ENCODE results near the gene BSN.
A peak's percentile ranks its signal among the peaks of the same experiment; 100 is the strongest.

Gene BSN

GRCh38 chr3:49700014-49700413 is 145.7 kb downstream of the BSN start:
- DNase-seq: no peak

GRCh38 chr3:49700453-49701128 is 146.3 kb downstream of the BSN start:
- DNase-seq: no peak

- DNase-seq: no peak
Measured at GRCh38 chr3:49701388-49702077, 147.3 kb downstream of the BSN start.

GRCh38 chr3:49702672-49703071 is 148.4 kb downstream of the BSN start:
- DNase-seq: no peak

GRCh38 chr3:49703443-49703927 is 149.2 kb downstream of the BSN start:
- DNase-seq: peak; percentile 53

- no peak for DNase-seq
Measured at GRCh38 chr3:49703956-49704355, 149.7 kb downstream of the BSN start.

GRCh38 chr3:49704629-49705028 is 150.4 kb downstream of the BSN start:
- DNase-seq: no peak

GRCh38 chr3:49705390-49705960 is 151.2 kb downstream of the BSN start:
- no peak for DNase-seq

GRCh38 chr3:49706456-49707112 is 152.3 kb downstream of the BSN start:
- DNase-seq: no peak

GRCh38 chr3:49707113-49707480 is 152.8 kb downstream of the BSN start:
- DNase-seq: no peak

- DNase-seq: no peak
Measured at GRCh38 chr3:49709852-49710251, 155.6 kb downstream of the BSN start.

GRCh38 chr3:49711489-49711888 is 157.2 kb downstream of the BSN start:
- DNase-seq: no peak

GRCh38 chr3:49712166-49712565 is 157.9 kb downstream of the BSN start:
- DNase-seq: no peak

- no peak for DNase-seq
Measured at GRCh38 chr3:49712631-49713317, 158.5 kb downstream of the BSN start.

GRCh38 chr3:49713336-49714105 is 159.2 kb downstream of the BSN start:
- DNase-seq: no peak

GRCh38 chr3:49714728-49715550 is 160.7 kb downstream of the BSN start:
- DNase-seq: no peak

- no peak for DNase-seq
Measured at GRCh38 chr3:49715611-49716121, 161.4 kb downstream of the BSN start.

- DNase-seq: no peak
Measured at GRCh38 chr3:49716169-49716568, 161.9 kb downstream of the BSN start.

GRCh38 chr3:49716691-49717210 is 162.5 kb downstream of the BSN start:
- no peak for DNase-seq

- DNase-seq: no peak
Measured at GRCh38 chr3:49717211-49717958, 163.1 kb downstream of the BSN start.

All from activated gamma-delta T cell treated with Interleukin-2 at 50 U/mL for 16 hours (primary cell).